Psoas muscle (tissue), 8 donors: ENCODE results near the gene MST1. TPM values are rescaled to one million over a fixed set of nuclear protein-coding genes. Genes with fewer than 3 reads are reported as not detected.

ENCODE experiments used
- ATAC-seq, 4 donors: fragments of 200-7000 bp; cut with Tn5 transposase; one replicate each; pipeline ENCODE4 v1.9.1; 2020; ENCODE audit warnings: moderate library complexity in 3 of 4, mild to moderate bottlenecking in 2 of 4
- DNase-seq, 2 donors: peaks; one replicate each; pipeline ENCODE4 v3.0.0-alpha.2; 2020
- H3K27ac ChIP-seq: fragments of 200-600 bp; one replicate; pipeline ENCODE4 v1.8.0; 2022
- H3K27me3 ChIP-seq, 3 donors: fragments of 200-600 bp in 1 of 3; one replicate each; pipeline versions ENCODE4 v1.6.1 to v1.8.0; 2013 to 2022; ENCODE audit warnings: low read length in 2 of 3, mild to moderate bottlenecking in 2 of 3, moderate library complexity in 1 of 3; ENCODE audit not compliant: insufficient read depth in 3 of 3
- H3K36me3 ChIP-seq, 2 donors: fragments of 200-600 bp in 1 of 2; one replicate each; pipeline versions ENCODE4 v1.6.1 to v1.8.0; 2013 to 2022; ENCODE audit warnings: low read depth in 1 of 2, mild to moderate bottlenecking in 1 of 2, moderate library complexity in 1 of 2; ENCODE audit not compliant: insufficient read depth in 1 of 2
- H3K4me1 ChIP-seq: fragments of 200-600 bp; one replicate; pipeline ENCODE4 v1.8.0; 2022
- H3K4me3 ChIP-seq: fragments of 200-600 bp; one replicate; pipeline ENCODE4 v1.8.0; 2022; ENCODE audit warnings: mild to moderate bottlenecking
- H3K9me3 ChIP-seq: fragments of 200-600 bp; one replicate; pipeline ENCODE4 v1.8.0; 2022
- WGBS, 3 donors: extraction: QIAGEN DNeasy Blood & Tissue Kit; methylation state at CpG; one replicate each; pipeline versions ENCODE4 v1.1.6 to v1.1.7; 2013; 5-methylcytosine and 5-hydroxymethylcytosine counted together
- intact Hi-C, 2 donors: fragments of 100-400 bp; cut with DNase I; formaldehyde crosslinking; loops; one replicate each; pipeline versions ENCODE4 v1.11.0 to v1.14.2; 2022
- polyA plus RNA-seq, 3 donors: library from polyadenylated mRNA; stranded (reverse); fragments of 200-250 nt; gene quantifications; one replicate each; pipeline ENCODE4 v1.2.3, GENCODE V29; 2013
- total RNA-seq, 4 donors: library from RNA; stranded (reverse); fragmentation: NEBNext Ultra II Directional in 2 of 4; extraction: Animal tissue kit (Norgen Biotek cat#: 25700) in 2 of 4; gene quantifications; one replicate each; pipeline versions ENCODE4 v1.2.1 to v1.2.4, GENCODE V29; 2021 to 2023
- TF ChIP-seq, protein P1 (sequence below): fragments of 200-600 bp; IDR thresholded peaks from one replicate; pipeline ENCODE4 v1.8.0; 2022; ENCODE audit warnings: antibody characterized with exemption
- donor health status: healthy with polysubstance abuse.
- donor health status: DM: no; HTN: no; CAD: no; lungs with moderate emphysema.
- donor health status: Bipolar disorder and iron deficiency.
- donor health status: healthy.
- donor health status: DM: yes; HTN: yes; CAD: no.
- donor health status: DM: no; HTN: no; CAD: no.
- donor health status: DM: no; HTN: no; CAD: no.
- donor health status: DM: yes; HTN: yes; CAD: no.

The MST1 gene
- total and polyA plus RNA-seq, 7 donors: 1.4 to 7.0 (median 3.2) TPM

GRCh38 chr3:49665822-49666519 lies 23.3 kb downstream of the MST1 start:
- DNase-seq: no peak
- WGBS, 3 donors: 91 to 92% (median 91%) methylated on average over 6 of the region's 6 CpGs
- H3K4me1 ChIP-seq: no peaks in the 10 kb centered on the region
- H3K9me3 ChIP-seq: no peaks in the 10 kb centered on the region
- ATAC-seq: no peak
- no peaks in the 10 kb centered on the region for H3K36me3 ChIP-seq
- no peaks in the 10 kb centered on the region for H3K27me3 ChIP-seq
- intact Hi-C loops: no loop called here
- no peak overlapping the region for H3K4me3 ChIP-seq
- TF ChIP-seq, protein P1, sequence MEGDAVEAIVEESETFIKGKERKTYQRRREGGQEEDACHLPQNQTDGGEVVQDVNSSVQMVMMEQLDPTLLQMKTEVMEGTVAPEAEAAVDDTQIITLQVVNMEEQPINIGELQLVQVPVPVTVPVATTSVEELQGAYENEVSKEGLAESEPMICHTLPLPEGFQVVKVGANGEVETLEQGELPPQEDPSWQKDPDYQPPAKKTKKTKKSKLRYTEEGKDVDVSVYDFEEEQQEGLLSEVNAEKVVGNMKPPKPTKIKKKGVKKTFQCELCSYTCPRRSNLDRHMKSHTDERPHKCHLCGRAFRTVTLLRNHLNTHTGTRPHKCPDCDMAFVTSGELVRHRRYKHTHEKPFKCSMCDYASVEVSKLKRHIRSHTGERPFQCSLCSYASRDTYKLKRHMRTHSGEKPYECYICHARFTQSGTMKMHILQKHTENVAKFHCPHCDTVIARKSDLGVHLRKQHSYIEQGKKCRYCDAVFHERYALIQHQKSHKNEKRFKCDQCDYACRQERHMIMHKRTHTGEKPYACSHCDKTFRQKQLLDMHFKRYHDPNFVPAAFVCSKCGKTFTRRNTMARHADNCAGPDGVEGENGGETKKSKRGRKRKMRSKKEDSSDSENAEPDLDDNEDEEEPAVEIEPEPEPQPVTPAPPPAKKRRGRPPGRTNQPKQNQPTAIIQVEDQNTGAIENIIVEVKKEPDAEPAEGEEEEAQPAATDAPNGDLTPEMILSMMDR: no peak
- H3K27ac ChIP-seq: no peak overlapping the region

DNA sequence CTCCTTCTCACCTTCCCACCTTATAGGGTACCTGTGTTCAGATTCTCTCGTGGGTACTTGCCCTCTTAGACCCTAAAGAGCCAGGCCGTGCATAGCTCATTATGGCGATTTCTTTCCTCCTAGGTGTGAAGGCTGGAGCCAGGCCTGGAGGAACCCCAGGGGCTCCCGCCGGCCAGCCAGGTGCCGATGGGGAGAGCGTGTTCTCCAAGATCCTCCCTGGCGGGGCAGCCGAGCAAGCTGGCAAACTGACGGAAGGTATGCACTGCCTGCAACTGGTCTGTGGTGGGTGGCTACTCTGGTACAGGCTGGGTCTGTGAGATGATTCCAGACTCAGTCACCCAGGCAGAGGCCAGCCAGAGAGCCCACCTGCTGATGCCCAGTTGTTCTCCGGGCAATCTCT lies 25.0 kb downstream of the MST1 start:
- no peaks in the 10 kb centered on the region for H3K4me1 ChIP-seq
- no peak overlapping the region for H3K27ac ChIP-seq
- TF ChIP-seq, protein P1: no peak
- H3K27me3 ChIP-seq: no peaks in the 10 kb centered on the region
- H3K9me3 ChIP-seq: no peaks in the 10 kb centered on the region
- no peaks in the 10 kb centered on the region for H3K36me3 ChIP-seq
- ATAC-seq: no peak
- WGBS, 3 donors: 59 to 71% (median 65%) methylated on average over 11 of the region's 11 CpGs
- intact Hi-C loops: no loop called here
- H3K4me3 ChIP-seq: no peak overlapping the region
- DNase-seq: no peak

GRCh38 chr3:49663831-49664230 lies 25.4 kb downstream of the MST1 start:
- 100% methylated on average over 1 of the region's 1 CpG for WGBS, 3 donors
- no peaks in the 10 kb centered on the region for H3K36me3 ChIP-seq
- no peaks in the 10 kb centered on the region for H3K27me3 ChIP-seq
- H3K4me1 ChIP-seq: no peaks in the 10 kb centered on the region
- no peak for DNase-seq
- ATAC-seq: no peak
- TF ChIP-seq, protein P1: no peak
- no peak overlapping the region for H3K27ac ChIP-seq
- intact Hi-C loops: no loop called here
- no peaks in the 10 kb centered on the region for H3K9me3 ChIP-seq
- H3K4me3 ChIP-seq: no peak overlapping the region

DNA sequence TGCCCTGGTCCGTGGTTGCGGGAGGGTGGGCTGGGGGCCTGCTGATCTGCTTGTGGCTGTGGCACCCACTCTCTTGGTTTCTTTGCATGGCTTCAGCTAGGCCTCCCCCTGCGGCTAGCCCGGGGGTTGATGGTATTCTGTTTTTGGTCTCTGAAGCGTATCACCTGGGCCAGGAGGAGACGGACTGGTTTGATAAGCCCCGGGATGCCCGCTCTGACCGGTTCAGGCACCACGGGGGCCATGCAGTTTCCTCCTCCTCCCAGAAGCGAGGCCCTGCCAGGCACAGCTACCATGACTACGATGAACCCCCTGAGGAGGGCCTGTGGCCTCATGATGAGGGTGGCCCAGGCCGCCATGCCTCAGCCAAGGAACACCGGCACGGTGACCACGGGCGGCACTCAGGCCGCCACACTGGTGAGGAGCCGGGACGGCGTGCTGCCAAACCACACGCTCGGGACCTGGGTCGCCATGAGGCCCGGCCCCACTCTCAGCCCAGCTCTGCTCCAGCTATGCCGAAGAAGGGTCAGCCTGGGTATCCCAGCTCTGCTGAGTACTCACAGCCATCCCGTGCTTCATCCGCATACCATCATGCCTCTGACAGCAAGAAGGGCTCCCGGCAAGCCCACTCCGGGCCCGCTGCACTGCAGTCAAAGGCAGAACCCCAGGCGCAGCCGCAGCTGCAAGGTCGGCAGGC lies 26.4 kb downstream of the MST1 start:
- DNase-seq (no peak), ATAC-seq (no peak)
- no peaks in the 10 kb centered on the region for H3K36me3 ChIP-seq
- H3K4me3 ChIP-seq: no peak overlapping the region
- intact Hi-C loops: no loop called here
- TF ChIP-seq, protein P1: no peak
- no peaks in the 10 kb centered on the region for H3K4me1 ChIP-seq
- WGBS, 3 donors: 93 to 95% (median 94%) methylated on average over 34 of the region's 34 CpGs
- no peaks in the 10 kb centered on the region for H3K9me3 ChIP-seq
- H3K27ac ChIP-seq: no peak overlapping the region
- no peaks in the 10 kb centered on the region for H3K27me3 ChIP-seq
